IPS-15b (cell line): ENCODE measurements around the gene KRTAP5-5.
"Not testable (repeated sequence)": the region's sequence is repeated elsewhere in the genome, so short reads cannot be mapped to it uniquely, and the experiment has no call there.

Source experiments
- H3K27me3 ChIP-seq: one replicate; pipeline ENCODE4 v1.6.1; 2013; ENCODE audit warnings: low read length; ENCODE audit not compliant: control insufficient read depth, insufficient read depth
- H3K36me3 ChIP-seq: one replicate; pipeline ENCODE4 v1.6.1; 2013; ENCODE audit warnings: low read length; ENCODE audit not compliant: control insufficient read depth, insufficient read depth
- H3K4me1 ChIP-seq: one replicate; pipeline ENCODE4 v1.6.1; 2013; ENCODE audit warnings: mild to moderate bottlenecking, low read length; ENCODE audit not compliant: control insufficient read depth, insufficient read depth
- H3K4me3 ChIP-seq: one replicate; pipeline ENCODE4 v1.5.1; 2013; ENCODE audit warnings: low read depth, low read length
- H3K9ac ChIP-seq: one replicate; pipeline ENCODE4 v1.6.1; 2013; ENCODE audit warnings: low read depth, mild to moderate bottlenecking, low read length
- H3K9me3 ChIP-seq: one replicate; pipeline ENCODE4 v1.6.1; 2013; ENCODE audit warnings: mild to moderate bottlenecking, low read length; ENCODE audit not compliant: control insufficient read depth, insufficient read depth

Gene KRTAP5-5

GRCh38 chr11:1653541-1654387 is 24.2 kb downstream of the KRTAP5-5 start:
- no peaks in the 10 kb centered on the region for H3K36me3 ChIP-seq
- no peak overlapping the region for H3K9ac ChIP-seq
- H3K9me3 ChIP-seq, result no peaks in the 10 kb centered on the region
- H3K4me1 ChIP-seq, result no peaks in the 10 kb centered on the region
- H3K4me3 ChIP-seq, result no peak overlapping the region
- H3K27me3 ChIP-seq, result peaks cover 3% of the 10 kb centered on the region

GRCh38 chr11:1654388-1655167 is 25.0 kb downstream of the KRTAP5-5 start:
- no peaks in the 10 kb centered on the region for H3K4me1 ChIP-seq
- H3K9ac ChIP-seq, result no peak overlapping the region
- H3K36me3 ChIP-seq, result no peaks in the 10 kb centered on the region
- peaks cover 3% of the 10 kb centered on the region for H3K27me3 ChIP-seq
- no peaks in the 10 kb centered on the region for H3K9me3 ChIP-seq
- no peak overlapping the region for H3K4me3 ChIP-seq

- Histone ChIP-seq H3K36me3 (no peaks in the 10 kb centered on the region), H3K9ac (no peak overlapping the region), H3K4me3 (no peak overlapping the region), H3K9me3 (no peaks in the 10 kb centered on the region), H3K4me1 (no peaks in the 10 kb centered on the region), H3K27me3 (peaks cover 3% of the 10 kb centered on the region)
Observed at GRCh38 chr11:1655168-1656060, 25.8 kb downstream of the KRTAP5-5 start.

- H3K4me1 ChIP-seq, result no peaks in the 10 kb centered on the region
Observed at GRCh38 chr11:1656061-1656441, 26.5 kb downstream of the KRTAP5-5 start.

GRCh38 chr11:1656670-1657069 is 27.1 kb downstream of the KRTAP5-5 start:
- peaks cover 3% of the 10 kb centered on the region for H3K27me3 ChIP-seq
- H3K9ac ChIP-seq, result no peak overlapping the region
- no peak overlapping the region for H3K4me3 ChIP-seq
- no peaks in the 10 kb centered on the region for H3K9me3 ChIP-seq
- no peaks in the 10 kb centered on the region for H3K36me3 ChIP-seq
- H3K4me1 ChIP-seq, result no peaks in the 10 kb centered on the region

More at GRCh38 chr11:1656061-1656441, 26.5 kb downstream of the KRTAP5-5 start:
- peaks cover 3% of the 10 kb centered on the region for H3K27me3 ChIP-seq
- no peak overlapping the region for H3K4me3 ChIP-seq
- no peak overlapping the region for H3K9ac ChIP-seq
- H3K9me3 ChIP-seq, result no peaks in the 10 kb centered on the region
- H3K36me3 ChIP-seq, result no peaks in the 10 kb centered on the region

- no peaks in the 10 kb centered on the region for H3K4me1 ChIP-seq
Observed at GRCh38 chr11:1659506-1659905, 29.9 kb downstream of the KRTAP5-5 start.

GRCh38 chr11:1660111-1660867 is 30.7 kb downstream of the KRTAP5-5 start:
- H3K4me1 ChIP-seq, result no peaks in the 10 kb centered on the region
- H3K36me3 ChIP-seq, result no peaks in the 10 kb centered on the region
- H3K9ac ChIP-seq, result no peak overlapping the region
- no peaks in the 10 kb centered on the region for H3K27me3 ChIP-seq
- no peak overlapping the region for H3K4me3 ChIP-seq
- H3K9me3 ChIP-seq, result no peaks in the 10 kb centered on the region

More at GRCh38 chr11:1659506-1659905, 29.9 kb downstream of the KRTAP5-5 start:
- no peak overlapping the region for H3K4me3 ChIP-seq
- H3K9me3 ChIP-seq, result no peaks in the 10 kb centered on the region
- no peaks in the 10 kb centered on the region for H3K27me3 ChIP-seq
- no peak overlapping the region for H3K9ac ChIP-seq
- no peaks in the 10 kb centered on the region for H3K36me3 ChIP-seq

GRCh38 chr11:1661454-1662269 is 32.1 kb downstream of the KRTAP5-5 start:
- H3K4me3 ChIP-seq, H3K4me1 ChIP-seq, H3K27me3 ChIP-seq, H3K36me3 ChIP-seq, H3K9ac ChIP-seq, H3K9me3 ChIP-seq: not testable (repeated sequence)

- H3K4me1 ChIP-seq, H3K36me3 ChIP-seq, H3K9ac ChIP-seq, H3K9me3 ChIP-seq, H3K27me3 ChIP-seq, H3K4me3 ChIP-seq: not testable (repeated sequence)
Observed at GRCh38 chr11:1662699-1663283, 33.2 kb downstream of the KRTAP5-5 start.

GRCh38 chr11:1665313-1665712 is 35.7 kb downstream of the KRTAP5-5 start:
- Histone ChIP-seq H3K9me3 (no peaks in the 10 kb centered on the region), H3K9ac (no peak overlapping the region), H3K4me3 (no peak overlapping the region), H3K36me3 (no peaks in the 10 kb centered on the region), H3K4me1 (no peaks in the 10 kb centered on the region), H3K27me3 (peaks cover 2% of the 10 kb centered on the region)
